Neutrophil (primary cell): ENCODE measurements around the gene KDM4E.

Experiments used
- H3K27ac ChIP-seq: fragments of 200-600 bp; sonication (generic); 2 replicates; pipeline ENCODE4 v1.5.1; 2016; ENCODE audit warnings: mild to moderate bottlenecking, moderate library complexity
- H3K27me3 ChIP-seq: fragments of 200-600 bp; sonication (generic); 2 replicates; pipeline ENCODE4 v1.6.0; 2016; ENCODE audit warnings: mild to moderate bottlenecking
- H3K36me3 ChIP-seq: fragments of 200-600 bp; sonication (generic); 2 replicates; pipeline ENCODE4 v1.5.1; 2017
- H3K4me1 ChIP-seq, 2 experiments: fragments of 200-600 bp in 1 of 2; sonication (generic) in 1 of 2; 1 replicate in 1 of 2; 2 replicates in 1 of 2; pipeline versions ENCODE4 v1.5.1 to v1.6.1; 2013 to 2016; ENCODE audit warnings: low read depth in 1 of 2, low read length in 1 of 2, mild to moderate bottlenecking in 1 of 2, moderate library complexity in 1 of 2; ENCODE audit not compliant: control insufficient read depth in 1 of 2, insufficient read depth in 1 of 2
- H3K4me3 ChIP-seq, 2 experiments: fragments of 200-600 bp in 1 of 2; sonication (generic) in 1 of 2; 1 replicate in 1 of 2; 2 replicates in 1 of 2; pipeline ENCODE4 v1.5.1; 2013 to 2016; ENCODE audit warnings: low read depth in 1 of 2, low read length in 1 of 2, mild to moderate bottlenecking in 1 of 2, moderate library complexity in 1 of 2
- H3K9me3 ChIP-seq: fragments of 200-600 bp; sonication (generic); 2 replicates; pipeline ENCODE4 v1.5.1; 2016
- CTCF ChIP-seq: fragments of 200-600 bp; sonication (generic); IDR thresholded peaks from 2 replicates; pipeline ENCODE4 v1.5.1; 2016; ENCODE audit warnings: antibody characterized with exemption

KDM4E gene

DNA sequence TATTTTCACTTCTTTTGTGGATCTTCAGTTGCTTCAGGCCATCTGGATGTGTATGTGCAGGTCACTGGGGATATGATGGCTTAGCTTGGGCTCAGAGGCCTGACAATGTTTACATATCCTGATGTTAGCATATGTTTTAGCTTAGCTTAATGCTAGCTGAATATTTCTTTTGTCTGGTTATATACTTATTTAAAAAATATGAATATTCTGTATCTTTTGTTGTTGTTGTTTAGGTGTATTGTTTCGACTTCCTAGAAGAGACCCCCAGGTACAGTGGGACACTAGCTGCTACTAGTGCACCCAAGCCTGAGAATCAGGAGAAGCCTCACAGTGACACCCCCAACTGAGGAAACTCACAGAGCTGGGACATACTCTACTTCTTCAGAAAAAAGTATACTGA is at the start of gene KDM4E:
Gene KDM4E (plus strand): TSS at position 301 of the 400 bp plus-strand sequence. CDS start 300 bp downstream, outside the sequence.
- Histone ChIP-seq H3K4me1 (no peaks in the 10 kb centered on the region), H3K4me3 (no peak within 1 kb of the TSS), H3K27me3 (no peaks in the 10 kb centered on the region)

GRCh38 chr11:94975599-94975998 is 49.5 kb upstream of the KDM4E start:
- no peak for TF ChIP-seq CTCF
- Histone ChIP-seq H3K4me3 (no peak overlapping the region), H3K27ac (no peak overlapping the region), H3K9me3 (no peaks in the 10 kb centered on the region), H3K36me3 (peaks cover 12% of the 10 kb centered on the region), H3K4me1 (peaks cover 17% of the 10 kb centered on the region in 2 experiments), H3K27me3 (peaks cover 27% of the 10 kb centered on the region)

More for the DNA sequence above, at the start of gene KDM4E:
- Histone ChIP-seq H3K36me3 (no peaks in the 10 kb centered on the region), H3K9me3 (no peaks in the 10 kb centered on the region), H3K27ac (no peak within 1 kb of the TSS)
- no peak for TF ChIP-seq CTCF

- no peaks in the 10 kb centered on the region for H3K4me1 ChIP-seq
Measured at GRCh38 chr11:94987378-94987777, 37.7 kb upstream of the KDM4E start.

GRCh38 chr11:94988748-94989147 is 36.3 kb upstream of the KDM4E start:
- no peak overlapping the region for H3K4me3 ChIP-seq
- H3K27ac ChIP-seq, result no peak overlapping the region
- no peaks in the 10 kb centered on the region for H3K9me3 ChIP-seq
- no peaks in the 10 kb centered on the region for H3K4me1 ChIP-seq
- H3K27me3 ChIP-seq, result peaks cover 40% of the 10 kb centered on the region
- no peaks in the 10 kb centered on the region for H3K36me3 ChIP-seq
- no peak for TF ChIP-seq CTCF

More at GRCh38 chr11:94987378-94987777, 37.7 kb upstream of the KDM4E start:
- Histone ChIP-seq H3K27me3 (peaks cover 30% of the 10 kb centered on the region), H3K27ac (no peak overlapping the region), H3K9me3 (no peaks in the 10 kb centered on the region), H3K36me3 (no peaks in the 10 kb centered on the region), H3K4me3 (no peak overlapping the region)
- TF ChIP-seq CTCF, result no peak

- H3K27ac ChIP-seq, result no peak overlapping the region
- no peaks in the 10 kb centered on the region for H3K4me1 ChIP-seq
- H3K9me3 ChIP-seq, result no peaks in the 10 kb centered on the region
- H3K4me3 ChIP-seq, result no peak overlapping the region
- peaks cover 44% of the 10 kb centered on the region for H3K27me3 ChIP-seq
- H3K36me3 ChIP-seq, result no peaks in the 10 kb centered on the region
- no peak for TF ChIP-seq CTCF
Measured at GRCh38 chr11:94993400-94993943, 31.6 kb upstream of the KDM4E start.
